Measurements from ENCODE around the gene VWA3B. TPM values are rescaled to one million over a fixed set of nuclear protein-coding genes. Genes with fewer than 3 reads are reported as not detected.
"Not testable (repeated sequence)": the region's sequence is repeated elsewhere in the genome, so short reads cannot be mapped to it uniquely, and the experiment has no call there.

Gene VWA3B
- total RNA-seq, 1 donor, result not detected

DNA sequence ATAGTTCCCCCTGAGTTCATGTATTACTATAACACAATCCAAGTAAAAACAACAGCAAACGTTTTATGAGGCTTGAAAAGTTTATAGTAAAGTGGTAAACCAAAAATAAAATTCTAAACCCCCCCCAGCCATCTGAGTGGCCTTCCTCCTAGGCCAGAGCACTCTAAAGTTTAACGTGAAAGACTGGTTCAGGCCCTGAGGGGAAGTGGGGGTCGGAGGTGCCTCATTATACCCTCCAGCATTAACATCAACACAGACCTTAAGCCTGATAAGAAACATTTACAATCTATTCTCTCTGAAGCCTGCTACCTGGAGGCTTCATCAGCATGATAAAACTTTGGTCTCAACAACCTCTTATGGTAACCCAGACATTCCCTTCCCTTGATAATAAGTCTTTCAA is 230.2 kb downstream of the VWA3B start:
- Histone ChIP-seq H3K27ac (ENCODE audit: low read depth, low read length) (no peak overlapping the region), H3K9me3 (ENCODE audit: low read depth, low read length) (peaks cover 3% of the 10 kb centered on the region), H3K79me2 (ENCODE audit: insufficient read depth, low read length) (no peaks in the 10 kb centered on the region), H2AFZ (ENCODE audit: low read length) (no peak overlapping the region), H3K4me2 (ENCODE audit: insufficient read depth, low read length) (no peak overlapping the region), H3K36me3 (ENCODE audit: insufficient read depth, low read length) (no peaks in the 10 kb centered on the region), H4K20me1 (ENCODE audit: insufficient read depth, low read length) (no peaks in the 10 kb centered on the region), H3K4me1 (ENCODE audit: insufficient read depth, low read length) (no peaks in the 10 kb centered on the region), H3K27me3 (ENCODE audit: insufficient read depth, low read length) (no peaks in the 10 kb centered on the region), H3K4me3 (ENCODE audit: insufficient read depth, low read length) (no peak overlapping the region)
- DNase-seq (ENCODE audit: insufficient read length, low spot score, missing footprints), result no peak
- TF ChIP-seq, protein P1, sequence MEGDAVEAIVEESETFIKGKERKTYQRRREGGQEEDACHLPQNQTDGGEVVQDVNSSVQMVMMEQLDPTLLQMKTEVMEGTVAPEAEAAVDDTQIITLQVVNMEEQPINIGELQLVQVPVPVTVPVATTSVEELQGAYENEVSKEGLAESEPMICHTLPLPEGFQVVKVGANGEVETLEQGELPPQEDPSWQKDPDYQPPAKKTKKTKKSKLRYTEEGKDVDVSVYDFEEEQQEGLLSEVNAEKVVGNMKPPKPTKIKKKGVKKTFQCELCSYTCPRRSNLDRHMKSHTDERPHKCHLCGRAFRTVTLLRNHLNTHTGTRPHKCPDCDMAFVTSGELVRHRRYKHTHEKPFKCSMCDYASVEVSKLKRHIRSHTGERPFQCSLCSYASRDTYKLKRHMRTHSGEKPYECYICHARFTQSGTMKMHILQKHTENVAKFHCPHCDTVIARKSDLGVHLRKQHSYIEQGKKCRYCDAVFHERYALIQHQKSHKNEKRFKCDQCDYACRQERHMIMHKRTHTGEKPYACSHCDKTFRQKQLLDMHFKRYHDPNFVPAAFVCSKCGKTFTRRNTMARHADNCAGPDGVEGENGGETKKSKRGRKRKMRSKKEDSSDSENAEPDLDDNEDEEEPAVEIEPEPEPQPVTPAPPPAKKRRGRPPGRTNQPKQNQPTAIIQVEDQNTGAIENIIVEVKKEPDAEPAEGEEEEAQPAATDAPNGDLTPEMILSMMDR (IDR thresholded peaks at IDR 0.05; ENCODE audit: extremely low read depth, low read depth, low read length), result no peak

DNA sequence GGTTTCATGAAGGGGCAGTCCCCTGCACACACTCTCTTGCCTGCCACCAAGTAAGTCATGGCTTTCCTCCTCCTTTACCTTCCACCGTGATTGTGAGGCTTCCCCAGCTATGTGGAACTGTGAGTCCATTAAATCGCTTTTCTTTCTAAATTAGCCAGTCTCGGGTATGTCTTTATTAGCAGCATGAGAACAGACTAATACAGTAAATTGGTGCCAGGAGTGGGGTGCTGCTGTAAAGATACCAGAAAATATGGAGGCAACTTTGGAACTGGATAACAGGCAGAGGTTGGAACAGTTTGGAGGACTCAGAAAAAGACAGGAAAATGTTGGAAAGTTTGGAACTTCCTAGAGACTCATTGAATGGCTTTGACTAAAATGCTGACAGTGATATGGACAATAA is 233.2 kb downstream of the VWA3B start:
- not testable (repeated sequence) for H4K20me1 ChIP-seq (ENCODE audit: insufficient read depth, low read length); DNase-seq (ENCODE audit: insufficient read length, low spot score, missing footprints); H3K4me3 ChIP-seq (ENCODE audit: insufficient read depth, low read length); H3K27me3 ChIP-seq (ENCODE audit: insufficient read depth, low read length); H2AFZ ChIP-seq (ENCODE audit: low read length); H3K9me3 ChIP-seq (ENCODE audit: low read depth, low read length); H3K4me1 ChIP-seq (ENCODE audit: insufficient read depth, low read length); H3K79me2 ChIP-seq (ENCODE audit: insufficient read depth, low read length); H3K27ac ChIP-seq (ENCODE audit: low read depth, low read length); H3K36me3 ChIP-seq (ENCODE audit: insufficient read depth, low read length); H3K4me2 ChIP-seq (ENCODE audit: insufficient read depth, low read length)

DNA sequence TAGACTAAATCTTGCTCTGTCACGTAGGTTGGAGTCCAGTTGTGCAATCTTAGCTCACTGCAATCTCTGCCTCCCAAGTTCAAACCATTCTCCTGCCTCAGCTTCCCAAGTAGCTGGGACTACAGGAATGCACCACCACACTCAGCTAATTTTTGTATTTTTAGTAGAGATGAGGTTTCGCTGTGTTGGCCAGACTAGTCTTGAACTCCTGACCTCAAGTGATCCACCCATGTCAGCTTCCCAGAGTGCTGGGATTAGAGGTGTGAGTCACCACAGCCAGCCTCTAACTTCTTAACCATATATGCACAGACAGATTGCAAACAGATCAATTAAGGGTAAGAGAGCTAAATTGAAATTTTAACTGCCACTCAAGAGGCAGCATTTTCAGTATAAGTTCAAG is 237.2 kb downstream of the VWA3B start:
- Histone ChIP-seq H3K27ac (ENCODE audit: low read depth, low read length) (no peak overlapping the region), H4K20me1 (ENCODE audit: insufficient read depth, low read length) (no peaks in the 10 kb centered on the region), H3K4me2 (ENCODE audit: insufficient read depth, low read length) (no peak overlapping the region), H3K27me3 (ENCODE audit: insufficient read depth, low read length) (no peaks in the 10 kb centered on the region), H3K79me2 (ENCODE audit: insufficient read depth, low read length) (no peaks in the 10 kb centered on the region), H3K9me3 (ENCODE audit: low read depth, low read length) (peaks cover 3% of the 10 kb centered on the region), H3K4me3 (ENCODE audit: insufficient read depth, low read length) (no peak overlapping the region), H2AFZ (ENCODE audit: low read length) (no peak overlapping the region), H3K4me1 (ENCODE audit: insufficient read depth, low read length) (no peaks in the 10 kb centered on the region), H3K36me3 (ENCODE audit: insufficient read depth, low read length) (no peaks in the 10 kb centered on the region)
- no peak for DNase-seq (ENCODE audit: insufficient read length, low spot score, missing footprints)
- TF ChIP-seq, protein P1 (IDR thresholded peaks at IDR 0.05; ENCODE audit: extremely low read depth, low read depth, low read length), result no peak

DNA sequence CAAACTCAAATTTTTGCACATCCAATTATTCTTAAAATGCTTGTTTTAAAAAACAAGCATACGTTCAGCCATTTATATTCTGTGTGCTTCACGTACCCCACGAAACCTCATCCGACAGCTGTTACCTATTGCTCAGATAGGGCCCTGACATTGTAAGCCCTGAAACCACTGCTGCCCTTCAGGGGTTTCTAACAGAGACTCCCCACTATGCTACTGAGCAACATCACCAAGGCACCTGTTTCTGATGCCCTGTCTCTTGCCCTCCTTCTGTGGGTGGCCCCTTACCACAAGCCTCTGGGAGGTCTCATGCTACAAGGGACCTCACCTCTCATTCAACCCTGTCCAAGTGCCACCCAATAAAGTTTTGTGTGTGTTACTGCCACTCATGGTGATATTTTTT is 240.8 kb downstream of the VWA3B start:
- Histone ChIP-seq H4K20me1 (ENCODE audit: insufficient read depth, low read length) (no peaks in the 10 kb centered on the region), H3K4me1 (ENCODE audit: insufficient read depth, low read length) (no peaks in the 10 kb centered on the region), H3K27me3 (ENCODE audit: insufficient read depth, low read length) (no peaks in the 10 kb centered on the region), H3K4me2 (ENCODE audit: insufficient read depth, low read length) (no peak overlapping the region), H2AFZ (ENCODE audit: low read length) (no peak overlapping the region), H3K79me2 (ENCODE audit: insufficient read depth, low read length) (no peaks in the 10 kb centered on the region), H3K4me3 (ENCODE audit: insufficient read depth, low read length) (no peak overlapping the region), H3K27ac (ENCODE audit: low read depth, low read length) (no peak overlapping the region), H3K9me3 (ENCODE audit: low read depth, low read length) (no peaks in the 10 kb centered on the region), H3K36me3 (ENCODE audit: insufficient read depth, low read length) (no peaks in the 10 kb centered on the region)
- TF ChIP-seq, protein P1 (IDR thresholded peaks at IDR 0.05; ENCODE audit: extremely low read depth, low read depth, low read length), result no peak
- DNase-seq (ENCODE audit: insufficient read length, low spot score, missing footprints), result no peak
